Kidney tubule cell (primary cell): ENCODE results near the gene TTLL11.

Source experiments
- DNase-seq: peaks from one replicate; pipeline ENCODE4 v3.0.0-alpha.2; 2018; ENCODE audit warnings: low spot score

The TTLL11 gene

GRCh38 chr9:121852651-121853616 is 240.2 kb downstream of the TTLL11 start:
- DNase-seq, result no peak

- DNase-seq, result no peak
Observed at GRCh38 chr9:121852241-121852640, 240.9 kb downstream of the TTLL11 start.

DNA sequence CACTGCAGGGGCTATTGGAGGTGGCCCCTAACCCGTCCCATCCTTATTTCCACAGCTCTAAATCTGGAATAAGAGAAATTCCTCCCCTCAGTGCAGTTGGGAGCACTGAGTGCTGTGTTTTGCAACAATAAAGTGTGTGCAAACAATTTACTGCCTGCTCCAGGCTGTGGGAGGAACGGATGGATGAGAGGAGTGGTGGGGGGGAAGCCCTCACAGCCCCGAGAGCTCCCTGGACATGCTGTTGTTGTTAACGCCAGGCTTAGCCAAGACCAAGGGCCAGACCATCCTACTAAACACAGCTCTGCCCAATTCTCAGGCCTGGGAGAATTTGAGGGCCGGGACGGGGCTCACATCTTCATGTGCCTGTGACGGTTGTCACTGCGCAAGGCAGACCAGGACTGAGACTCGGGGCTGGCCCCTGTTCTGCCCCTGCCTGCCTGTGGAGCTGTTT is 241.4 kb downstream of the TTLL11 start:
- no peak for DNase-seq

GRCh38 chr9:121850366-121850765 is 242.7 kb downstream of the TTLL11 start:
- DNase-seq, result no peak

DNA sequence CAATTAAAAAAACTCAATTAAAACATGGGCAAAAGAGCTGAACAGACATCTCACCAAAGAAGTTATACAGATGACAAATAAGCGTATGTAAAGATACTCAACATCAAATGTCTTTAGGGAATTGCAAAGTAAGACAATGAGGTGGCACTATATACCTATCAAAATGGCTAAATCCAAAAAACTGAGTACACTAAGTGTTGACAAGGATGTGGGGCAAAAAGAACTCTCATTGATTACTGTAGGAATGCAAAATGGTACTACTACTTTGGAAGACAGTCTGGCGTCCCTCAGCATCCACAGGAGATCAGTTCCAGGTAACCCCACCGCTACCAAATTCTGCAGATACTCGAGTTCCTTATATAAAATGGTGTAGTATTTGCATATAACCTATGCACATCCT is 243.6 kb downstream of the TTLL11 start:
- no peak for DNase-seq

DNA sequence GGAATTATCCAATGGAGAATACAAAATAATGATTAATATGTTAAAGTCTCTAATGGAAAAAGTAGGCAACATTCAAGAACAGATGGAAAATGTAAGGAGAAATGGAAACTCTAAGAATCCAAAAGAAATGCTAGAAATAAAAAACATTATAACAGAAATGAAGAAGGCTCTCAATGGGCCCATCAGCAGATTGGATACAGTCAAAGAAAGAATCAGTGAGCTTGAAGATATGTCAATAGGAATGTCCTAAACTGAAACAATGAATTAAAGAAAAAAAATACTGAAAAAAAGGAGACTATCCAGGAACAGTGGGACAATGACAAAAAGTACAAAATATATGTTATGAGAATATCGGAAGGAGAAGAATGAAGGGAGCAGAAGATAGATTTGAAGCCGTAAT is 248.5 kb downstream of the TTLL11 start:
- DNase-seq, result no peak

DNA sequence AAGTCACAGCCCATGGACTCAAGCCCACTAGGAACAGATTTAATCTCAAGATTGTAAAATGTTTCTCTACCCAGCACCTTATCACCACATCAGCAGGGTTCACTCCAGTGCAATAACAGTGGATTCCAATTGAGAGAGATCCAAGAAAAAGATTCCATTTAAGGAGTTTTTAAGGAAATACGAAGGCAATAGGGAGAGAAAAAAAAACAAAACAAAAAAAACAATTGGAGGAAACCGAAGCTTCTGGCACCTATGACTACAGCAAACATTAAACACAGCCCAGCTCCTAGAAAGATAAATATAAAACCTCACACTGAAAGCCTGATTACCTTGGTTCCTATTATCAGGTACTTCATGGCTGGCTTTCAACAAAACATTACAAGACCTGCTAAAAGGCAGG is 249.0 kb downstream of the TTLL11 start:
- no peak for DNase-seq

DNA sequence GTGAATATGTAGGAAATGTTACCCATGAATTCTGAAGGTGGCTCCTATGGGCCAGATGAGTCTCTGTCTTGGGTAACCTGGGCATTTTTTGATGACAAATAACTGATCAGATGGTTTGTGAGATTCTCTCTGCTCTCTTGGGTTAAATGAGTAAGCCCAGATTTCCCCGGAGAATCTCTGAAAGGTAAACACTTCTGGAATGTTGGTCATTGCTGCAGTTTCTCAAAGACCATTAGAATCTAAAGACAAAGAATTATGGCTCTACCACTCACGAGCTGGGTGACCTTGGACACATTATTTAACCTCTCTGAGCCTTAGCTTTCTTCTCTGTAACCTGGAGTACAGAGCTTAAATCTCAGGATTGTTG is 250.5 kb downstream of the TTLL11 start:
- peak; percentile 90 for DNase-seq

DNA sequence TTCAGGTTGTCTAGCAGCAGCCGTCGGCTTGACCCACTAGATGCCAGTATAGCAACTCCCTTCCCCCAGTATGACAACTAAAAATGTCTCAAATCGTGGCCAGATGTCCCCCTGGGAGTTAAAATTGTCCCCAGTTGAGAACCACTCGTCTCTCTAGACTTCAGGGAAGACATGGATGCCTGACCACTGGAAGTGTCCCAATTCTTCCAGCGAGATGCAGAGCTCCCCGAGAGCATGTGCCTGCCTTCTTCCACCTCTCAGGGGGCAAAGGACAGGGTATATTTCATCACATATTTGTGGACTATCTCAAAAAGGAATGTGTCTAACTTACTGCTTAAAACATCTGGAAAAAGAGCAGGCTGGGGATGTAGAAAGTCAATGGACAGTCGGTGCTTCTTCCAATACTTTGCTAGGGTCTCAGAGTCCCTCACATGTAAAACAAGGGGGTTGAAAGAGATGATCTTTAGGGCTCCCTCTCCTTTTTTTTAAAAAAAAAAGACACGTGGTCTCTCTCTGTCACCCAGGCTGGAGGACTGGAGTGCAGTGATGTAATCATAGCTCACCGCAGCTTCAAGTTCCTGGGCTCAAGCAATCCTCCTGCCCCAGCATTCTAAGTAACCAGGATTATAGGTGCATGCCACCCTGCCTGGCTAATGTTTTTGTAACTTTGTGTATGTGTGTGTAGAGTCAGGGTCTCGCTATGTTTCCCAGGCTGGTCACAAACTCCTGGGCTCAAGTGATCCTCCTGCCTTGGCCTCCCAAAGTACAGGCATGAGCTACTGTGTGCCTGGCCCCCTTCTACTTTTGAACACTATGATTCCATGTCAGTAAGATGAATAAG is 251.1 kb downstream of the TTLL11 start:
- DNase-seq, result peak; percentile 80

- DNase-seq, result peak; percentile 89
Observed at GRCh38 chr9:121840838-121841760, 252.0 kb downstream of the TTLL11 start.

GRCh38 chr9:121839726-121840500 is 253.2 kb downstream of the TTLL11 start:
- DNase-seq, result no peak

DNA sequence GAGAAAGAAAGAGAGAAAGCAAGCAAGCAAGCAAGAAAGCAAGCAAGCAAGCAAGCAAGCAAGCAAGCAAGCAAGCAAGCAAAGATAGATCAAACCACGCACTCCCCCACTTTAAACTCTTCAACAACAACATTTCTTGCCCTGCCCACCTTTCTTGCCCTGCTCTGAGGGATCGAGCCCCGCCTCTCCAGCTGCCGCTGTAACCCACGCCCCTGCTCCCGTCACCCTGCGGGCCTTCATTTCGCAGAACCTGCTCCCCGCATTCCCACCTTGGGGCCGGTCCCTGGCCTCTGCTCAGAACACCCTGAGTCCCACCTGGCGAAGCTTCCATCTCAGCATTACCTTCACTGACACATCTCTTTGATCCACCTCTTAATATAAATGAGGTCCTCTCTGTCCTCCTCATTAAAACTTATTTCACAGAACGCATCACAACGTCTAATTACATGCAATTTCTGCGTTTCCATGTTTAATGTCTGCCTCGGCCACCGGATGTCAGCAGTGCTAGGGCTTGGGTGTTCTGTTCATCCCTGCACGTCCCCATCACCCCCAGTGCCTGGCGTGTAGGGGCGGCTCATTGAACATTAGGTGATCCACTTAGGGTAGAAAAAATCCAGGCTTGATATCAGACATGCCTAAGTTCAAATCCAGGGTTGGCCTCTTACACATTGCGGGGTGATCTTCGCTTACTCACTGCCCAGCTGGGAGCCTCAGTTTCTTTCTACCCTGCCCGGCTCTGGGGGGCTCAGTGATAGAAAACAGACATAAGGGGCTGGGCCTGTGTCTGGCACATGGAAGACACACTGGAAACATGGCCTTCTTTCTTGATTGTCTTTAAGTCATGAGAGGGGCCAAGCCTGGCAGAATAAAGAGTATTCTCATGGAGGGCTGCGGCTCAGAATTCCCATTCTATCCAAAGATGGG is 254.1 kb downstream of the TTLL11 start:
- DNase-seq, result no peak

GRCh38 chr9:121837113-121837961 is 255.8 kb downstream of the TTLL11 start:
- DNase-seq, result no peak

DNA sequence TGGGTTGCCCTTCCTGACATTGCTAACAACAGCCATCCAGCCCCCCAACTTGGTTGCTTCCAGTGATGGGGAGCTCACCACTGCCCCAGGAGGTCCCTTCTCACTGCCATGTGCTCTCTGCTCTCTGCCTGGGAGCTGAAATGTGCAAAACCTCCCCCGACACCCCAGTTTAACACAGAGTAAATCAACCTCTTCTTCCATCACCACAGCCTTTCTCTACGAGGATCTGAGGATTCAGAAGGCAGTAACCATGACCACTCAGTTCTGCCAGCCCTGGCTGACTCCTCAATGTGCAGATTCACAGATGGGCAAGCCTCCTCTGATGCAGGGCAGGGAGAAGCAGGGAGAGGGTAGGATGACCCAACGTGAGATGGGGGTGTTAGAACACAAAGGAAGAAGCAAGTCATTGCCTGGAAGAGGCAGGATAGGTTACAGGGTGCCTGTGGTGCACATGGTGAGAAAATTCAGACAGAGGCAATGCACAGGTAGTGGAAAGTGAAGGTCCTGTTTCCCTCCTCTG is 256.7 kb downstream of the TTLL11 start:
- no peak for DNase-seq

GRCh38 chr9:121835587-121836365 is 257.3 kb downstream of the TTLL11 start:
- peak; percentile 29 for DNase-seq

DNA sequence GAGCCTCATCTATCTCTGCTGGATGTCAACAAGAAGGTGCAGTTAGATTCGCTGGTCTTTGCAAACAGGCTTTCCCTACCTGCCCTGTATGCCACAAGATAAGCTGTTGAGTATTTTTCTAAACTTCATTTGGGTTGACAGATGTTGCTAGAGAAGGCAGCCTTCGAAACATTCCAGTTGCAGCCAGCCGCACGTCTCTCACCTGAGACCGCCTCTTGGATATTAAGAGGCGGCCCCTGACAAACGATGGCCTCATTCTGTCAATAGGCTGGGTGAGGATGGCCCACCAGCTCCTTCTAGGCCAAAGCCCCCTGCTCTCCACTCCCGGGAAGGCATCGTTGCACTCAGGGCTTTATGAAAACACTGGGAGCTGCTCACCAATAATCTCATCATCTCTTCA is 260.0 kb downstream of the TTLL11 start:
- no peak for DNase-seq

- DNase-seq, result no peak
Observed at GRCh38 chr9:121831869-121832268, 261.2 kb downstream of the TTLL11 start.
